A549 (cell line): ENCODE measurements around the gene MTA3. TPM values are rescaled to one million over a fixed set of nuclear protein-coding genes. Genes with fewer than 3 reads are reported as not detected.

Experiments used
- ATAC-seq, 2 experiments: fragments of 200-7000 bp in 1 of 2; fragments of >200 bp in 1 of 2; cut with Nextera tagmentation in 1 of 2; cut with Tn5 transposase in 1 of 2; 3 replicates each; pipeline versions ENCODE4 v1.8.0 to v1.9.1; 2018 to 2020; ENCODE audit warnings: mild to moderate bottlenecking in 1 of 2, moderate library complexity in 1 of 2
- CTCF ChIA-PET: fragments of 300-600 bp; sonication (Branson Sonifier 250); formaldehyde crosslinking; extraction: SDS; loops from one replicate; lab custom pipeline; 2021; ENCODE audit warnings: antibody characterized with exemption, inconsistent platforms; lab: Yijun Ruan, JAX
- POLR2A ChIA-PET: fragments of 350-600 bp; formaldehyde crosslinking; extraction: SDS; loops from one replicate; lab custom pipeline; 2021; ENCODE audit warnings: antibody characterized with exemption, inconsistent platforms; lab: Yijun Ruan, JAX
- DNase-seq, 2 experiments: peaks; one replicate each; pipeline versions ENCODE4 v3.0.0 to v3.0.0-alpha.2; 2011 to 2016; ENCODE audit warnings: low read depth in 1 of 2, low spot score in 1 of 2
- FAIRE-seq: peaks from 2 replicates; lab custom pipeline; 2011; peaks lifted over from hg19 to GRCh38; lab: Jason Lieb, UNC
- H3K27ac ChIP-seq, 2 experiments: fragments of >200 bp; sonication (Bioruptor Twin); formaldehyde crosslinking; 3 replicates each; pipeline ENCODE4 v1.5.1; 2016 to 2017
- H3K4me1 ChIP-seq: fragments of >200 bp; sonication (Bioruptor Twin); formaldehyde crosslinking; 3 replicates; pipeline ENCODE4 v1.6.1; 2016
- H3K4me2 ChIP-seq: fragments of >200 bp; sonication (Bioruptor Twin); formaldehyde crosslinking; 3 replicates; pipeline ENCODE4 v1.6.1; 2016
- H3K4me3 ChIP-seq: fragments of >200 bp; sonication (Bioruptor Twin); formaldehyde crosslinking; 3 replicates; pipeline ENCODE4 v1.5.1; 2016
- H3K9me3 ChIP-seq: fragments of >200 bp; sonication (Bioruptor Twin); formaldehyde crosslinking; 3 replicates; pipeline ENCODE4 v1.6.1; 2016
- BHLHE40 ChIP-seq: IDR thresholded peaks from 2 replicates; pipeline ENCODE4 v1.6.1; 2012; ENCODE audit warnings: low read depth, low read length, inconsistent platforms
- CBX2 ChIP-seq: fragments of 200-600 bp; sonication (generic); IDR thresholded peaks from 2 replicates; pipeline ENCODE4 v1.6.1; 2016; ENCODE audit warnings: low read depth, mild to moderate bottlenecking, borderline replicate concordance
- CBX8 ChIP-seq: fragments of 200-600 bp; sonication (generic); IDR thresholded peaks from 2 replicates; pipeline ENCODE4 v1.6.1; 2016
- ESRRA ChIP-seq: fragments of 150-350 bp; IDR thresholded peaks from 2 replicates; pipeline ENCODE4 v1.6.1; 2014; ENCODE audit warnings: mild to moderate bottlenecking, low read length, borderline replicate concordance
- FOXS1 ChIP-seq: fragments of 250-450 bp; sonication (Bioruptor Pico); IDR thresholded peaks from 2 replicates; pipeline ENCODE4 v1.5.0; 2020; ENCODE audit warnings: mild to moderate bottlenecking, moderate library complexity
- GATA3 ChIP-seq: IDR thresholded peaks from 2 replicates; pipeline ENCODE4 v1.6.1; 2012; ENCODE audit warnings: borderline replicate concordance
- HOXA7 ChIP-seq: fragments of 250-450 bp; sonication (Bioruptor Pico); IDR thresholded peaks from 2 replicates; pipeline ENCODE4 v1.5.0; 2020; ENCODE audit warnings: mild to moderate bottlenecking, moderate library complexity
- KDM1A ChIP-seq: fragments of 200-600 bp; sonication (generic); IDR thresholded peaks from 2 replicates; pipeline ENCODE4 v1.6.1; 2016; ENCODE audit warnings: low read depth, mild to moderate bottlenecking
- NFE2L2 ChIP-seq: fragments of 150-350 bp; conservative IDR thresholded peaks from 2 replicates; pipeline ENCODE4 v1.6.1; 2014; ENCODE audit warnings: low read length
- RAD21 ChIP-seq, 2 experiments: fragments of >200 bp in 1 of 2; sonication (Bioruptor Twin) in 1 of 2; formaldehyde crosslinking in 1 of 2; IDR thresholded peaks in 1 of 2; conservative IDR thresholded peaks in 1 of 2; 2 replicates in 1 of 2; 3 replicates in 1 of 2; pipeline ENCODE4 v1.6.1; 2012 to 2018; ENCODE audit warnings: inconsistent platforms in 1 of 2
- RCOR1 ChIP-seq: fragments of 150-350 bp; IDR thresholded peaks from 2 replicates; pipeline ENCODE4 v1.6.1; 2014; ENCODE audit warnings: antibody characterized with exemption, low read length, low read depth
- SMC3 ChIP-seq: fragments of >200 bp; sonication (Bioruptor Twin); formaldehyde crosslinking; IDR thresholded peaks from 3 replicates; pipeline ENCODE4 v1.6.1; 2018; ENCODE audit warnings: inconsistent platforms
- SREBF2 ChIP-seq: fragments of 450-650 bp; IDR thresholded peaks from 2 replicates; pipeline ENCODE4 v1.6.1; 2014; ENCODE audit warnings: mild to moderate bottlenecking, moderate library complexity
- TP53 ChIP-seq: fragments of 250-450 bp; sonication (Bioruptor Pico); IDR thresholded peaks from 2 replicates; pipeline ENCODE4 v1.5.0; 2021; ENCODE audit warnings: mild to moderate bottlenecking, moderate library complexity
- ZFP36 ChIP-seq: fragments of 450-650 bp; IDR thresholded peaks from 2 replicates; pipeline ENCODE4 v1.6.1; 2014; ENCODE audit warnings: borderline replicate concordance; ENCODE audit not compliant: partially characterized antibody
- ZSCAN20 ChIP-seq: fragments of 250-450 bp; sonication (Bioruptor Pico); IDR thresholded peaks from 2 replicates; pipeline ENCODE4 v1.8.0; 2022; ENCODE audit warnings: mild to moderate bottlenecking, moderate library complexity
- WGBS: methylation state at CpG from one replicate; pipeline ENCODE4 v1.1.6; 2017; ENCODE audit errors: missing lambda C conversion rate; 5-methylcytosine and 5-hydroxymethylcytosine counted together
- polyA plus RNA-seq, 4 experiments: library from polyadenylated mRNA; depleted of rRNA in 3 of 4; stranded (reverse); fragments of >200 nt; fragmentation: RNase III in 1 of 4; extraction: RNeasy Plus Mini Kit Qiagen cat#74134 plus additional on column Dnase treatment in 1 of 4; gene quantifications; 2 replicates in 3 of 4; 3 replicates in 1 of 4; pipeline ENCODE4 v1.2.3, GENCODE V29; 2011 to 2017
- TF ChIP-seq, protein P1 (sequence below): fragments of 250-450 bp; sonication (Bioruptor Pico); IDR thresholded peaks from 2 replicates; pipeline ENCODE4 v1.5.0; 2020; ENCODE audit warnings: low read depth, mild to moderate bottlenecking, moderate library complexity
- TF ChIP-seq, protein P2 (sequence below): fragments of 450-650 bp; IDR thresholded peaks from 2 replicates; pipeline ENCODE4 v1.6.1; 2014; ENCODE audit warnings: antibody characterized with exemption
- TF ChIP-seq, protein P3 (sequence below): fragments of >200 bp; sonication (Bioruptor Twin); formaldehyde crosslinking; IDR thresholded peaks from 3 replicates; pipeline ENCODE4 v1.5.1; 2016
- TF ChIP-seq, protein P4 (sequence below): fragments of >200 bp; sonication (Bioruptor Twin); formaldehyde crosslinking; IDR thresholded peaks from 2 replicates; pipeline ENCODE4 v1.6.1; 2016

Gene MTA3
- polyA plus RNA-seq, 2 of the 4 experiments (the other 2 are of a cell fraction), result 49.3 to 74.1 TPM

DNA sequence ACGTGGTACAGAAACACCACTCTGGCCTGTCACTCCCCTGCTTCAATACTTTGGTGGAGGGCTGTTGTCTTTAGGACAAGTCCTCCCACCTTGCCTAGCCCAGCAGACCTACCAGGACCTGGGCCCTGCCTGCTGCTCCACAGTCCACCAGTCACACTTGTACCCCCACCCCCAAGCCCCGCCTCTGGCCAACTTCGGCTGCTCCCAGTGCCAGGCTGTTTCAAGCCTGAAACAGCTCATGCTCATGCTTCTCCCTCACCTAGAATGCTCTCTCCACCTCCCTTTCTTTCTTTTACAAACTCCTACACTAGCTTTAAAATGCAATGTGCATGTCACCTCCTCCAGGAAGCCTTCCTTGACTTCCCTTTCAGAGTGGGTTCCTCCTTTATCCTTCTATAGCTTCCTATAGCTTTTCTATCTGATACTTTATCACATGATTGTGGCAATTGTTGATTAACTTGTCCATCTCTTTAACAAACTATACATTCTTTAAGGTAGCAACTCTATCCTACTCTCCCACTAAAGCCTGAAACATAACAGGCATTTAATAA is 200.3 kb downstream of the MTA3 start:
- ATAC-seq, result no peak
- ChIA-PET POLR2A (no interaction called here), CTCF (interaction anchor here (0.8 to 2.0 kb wide), 3 partner anchors 17 to 61 kb away, joined by 3 to 4 read pairs (median 4); no protein-coding TSS in a partner anchor)
- Histone ChIP-seq H3K4me3 (no peak overlapping the region), H3K4me2 (no peak overlapping the region), H3K4me1 (no peaks in the 10 kb centered on the region), H3K27ac (no peak overlapping the region), H3K9me3 (no peaks in the 10 kb centered on the region)
- no peak for FAIRE-seq
- no peak for DNase-seq
- WGBS, result 77% methylated on average over 3 of the region's 3 CpGs
- TF ChIP-seq ZFP36 (peak; percentile 96), ESRRA (no peak)

DNA sequence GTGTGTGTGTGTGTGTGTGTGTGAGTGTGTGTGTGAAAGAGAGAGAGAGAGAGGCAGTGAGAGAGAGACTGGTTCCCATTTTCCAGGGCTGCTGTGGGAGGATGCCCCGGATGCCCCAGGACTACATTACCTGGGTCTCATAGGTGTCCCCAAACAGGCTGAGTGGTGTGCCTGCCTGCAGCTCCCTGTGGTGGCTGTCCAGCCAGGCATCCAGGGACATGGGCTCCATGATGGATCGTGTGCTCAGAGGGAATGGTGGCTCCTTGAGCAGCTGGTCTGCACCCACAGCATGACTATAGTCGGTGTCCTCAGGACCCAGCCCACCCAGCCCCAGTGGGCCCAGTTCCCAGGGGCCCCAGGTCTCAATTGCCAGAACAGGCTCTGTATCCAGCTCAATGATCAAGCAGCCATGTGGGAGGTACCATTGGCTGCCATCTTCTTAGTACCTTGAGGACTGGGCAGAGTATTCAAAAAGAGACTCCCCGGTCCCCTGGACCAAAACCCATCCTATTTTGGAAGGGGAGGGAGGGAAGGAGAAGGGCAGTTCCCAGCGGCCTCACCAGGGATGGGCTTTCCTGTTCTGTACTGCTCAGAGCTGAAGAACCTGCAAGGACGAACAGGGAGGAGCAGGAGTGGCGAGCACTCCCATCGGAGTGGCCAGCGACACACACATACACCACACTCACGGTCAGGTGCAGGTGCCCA is 201.3 kb downstream of the MTA3 start:
- WGBS, result 85% methylated on average over 9 of the region's 10 CpGs
- DNase-seq (no peak), FAIRE-seq (no peak), ATAC-seq (peak in 1 of 2 experiments; percentile 9; a peak in 3 of 6 replicates)
- H3K4me2 ChIP-seq, result no peak overlapping the region
- H3K9me3 ChIP-seq, result no peaks in the 10 kb centered on the region
- H3K4me1 ChIP-seq, result no peaks in the 10 kb centered on the region
- POLR2A ChIA-PET, result interaction anchor here (1.1 kb wide), 1 partner anchor 276 kb away, joined by 4 read pairs; the partner anchor contains the start of gene KCNG3
- H3K4me3 ChIP-seq, result no peak overlapping the region
- CTCF ChIA-PET, result interaction anchor here (0.8 to 2.6 kb wide), 6 partner anchors 15 to 269 kb away, joined by 3 to 9 read pairs (median 4); no protein-coding TSS in a partner anchor
- TF ChIP-seq, protein P1, sequence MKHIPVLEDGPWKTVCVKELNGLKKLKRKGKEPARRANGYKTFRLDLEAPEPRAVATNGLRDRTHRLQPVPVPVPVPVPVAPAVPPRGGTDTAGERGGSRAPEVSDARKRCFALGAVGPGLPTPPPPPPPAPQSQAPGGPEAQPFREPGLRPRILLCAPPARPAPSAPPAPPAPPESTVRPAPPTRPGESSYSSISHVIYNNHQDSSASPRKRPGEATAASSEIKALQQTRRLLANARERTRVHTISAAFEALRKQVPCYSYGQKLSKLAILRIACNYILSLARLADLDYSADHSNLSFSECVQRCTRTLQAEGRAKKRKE, result no peak
- no peak for TF ChIP-seq HOXA7 (CRISPR knock-in tag)
- TF ChIP-seq SREBF2, result no peak
- no peak for TF ChIP-seq SMC3
- no peak for TF ChIP-seq GATA3
- TF ChIP-seq, protein P2, sequence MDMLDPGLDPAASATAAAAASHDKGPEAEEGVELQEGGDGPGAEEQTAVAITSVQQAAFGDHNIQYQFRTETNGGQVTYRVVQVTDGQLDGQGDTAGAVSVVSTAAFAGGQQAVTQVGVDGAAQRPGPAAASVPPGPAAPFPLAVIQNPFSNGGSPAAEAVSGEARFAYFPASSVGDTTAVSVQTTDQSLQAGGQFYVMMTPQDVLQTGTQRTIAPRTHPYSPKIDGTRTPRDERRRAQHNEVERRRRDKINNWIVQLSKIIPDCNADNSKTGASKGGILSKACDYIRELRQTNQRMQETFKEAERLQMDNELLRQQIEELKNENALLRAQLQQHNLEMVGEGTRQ, result no peak
- no peak for TF ChIP-seq ZFP36
- no peak for TF ChIP-seq KDM1A
- TF ChIP-seq ZSCAN20 (CRISPR knock-in tag), result no peak
- TF ChIP-seq, protein P3, sequence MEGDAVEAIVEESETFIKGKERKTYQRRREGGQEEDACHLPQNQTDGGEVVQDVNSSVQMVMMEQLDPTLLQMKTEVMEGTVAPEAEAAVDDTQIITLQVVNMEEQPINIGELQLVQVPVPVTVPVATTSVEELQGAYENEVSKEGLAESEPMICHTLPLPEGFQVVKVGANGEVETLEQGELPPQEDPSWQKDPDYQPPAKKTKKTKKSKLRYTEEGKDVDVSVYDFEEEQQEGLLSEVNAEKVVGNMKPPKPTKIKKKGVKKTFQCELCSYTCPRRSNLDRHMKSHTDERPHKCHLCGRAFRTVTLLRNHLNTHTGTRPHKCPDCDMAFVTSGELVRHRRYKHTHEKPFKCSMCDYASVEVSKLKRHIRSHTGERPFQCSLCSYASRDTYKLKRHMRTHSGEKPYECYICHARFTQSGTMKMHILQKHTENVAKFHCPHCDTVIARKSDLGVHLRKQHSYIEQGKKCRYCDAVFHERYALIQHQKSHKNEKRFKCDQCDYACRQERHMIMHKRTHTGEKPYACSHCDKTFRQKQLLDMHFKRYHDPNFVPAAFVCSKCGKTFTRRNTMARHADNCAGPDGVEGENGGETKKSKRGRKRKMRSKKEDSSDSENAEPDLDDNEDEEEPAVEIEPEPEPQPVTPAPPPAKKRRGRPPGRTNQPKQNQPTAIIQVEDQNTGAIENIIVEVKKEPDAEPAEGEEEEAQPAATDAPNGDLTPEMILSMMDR, result no peak
- no peak for TF ChIP-seq RCOR1
- no peak overlapping the region for H3K27ac ChIP-seq

DNA sequence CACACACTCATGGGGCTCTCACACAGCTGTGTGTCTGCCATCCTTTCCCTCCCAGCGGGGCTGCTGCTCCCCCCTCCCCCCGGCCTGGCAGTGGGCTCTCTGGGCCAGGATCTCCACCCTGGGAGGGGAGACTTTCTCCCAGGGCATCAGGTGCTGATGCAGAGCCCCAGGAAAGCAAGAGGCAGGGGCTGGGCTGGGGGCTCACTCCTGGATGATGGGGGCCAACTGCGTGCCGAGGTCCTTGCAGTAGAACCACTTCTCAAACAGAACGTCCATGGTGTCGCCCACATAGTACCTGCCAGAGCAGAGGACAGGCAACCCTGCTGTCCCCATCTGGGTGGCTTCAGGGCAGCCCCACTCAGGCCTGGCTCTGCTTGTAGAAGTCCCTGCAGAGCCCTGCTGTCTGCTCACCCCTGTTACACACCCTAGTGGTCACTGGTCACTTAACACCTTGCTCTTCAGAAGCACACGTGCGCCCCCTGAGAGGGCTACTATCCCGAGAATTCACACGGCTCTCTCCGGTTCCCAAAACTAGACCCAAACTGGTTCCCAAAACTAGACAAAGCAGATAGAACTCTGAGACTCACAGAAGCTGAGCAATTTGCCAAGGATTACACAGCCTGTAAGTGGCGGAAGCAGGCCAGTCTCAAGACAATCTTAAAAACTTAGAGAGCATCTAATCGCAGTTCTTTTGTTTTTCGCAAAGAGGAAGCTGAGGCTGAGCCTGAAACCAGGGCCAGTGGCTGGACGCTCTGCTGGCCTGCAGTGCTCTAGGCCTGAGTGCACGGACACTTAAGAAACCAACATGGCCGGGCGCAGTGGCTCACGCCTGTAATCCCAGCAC is 202.1 kb downstream of the MTA3 start:
- Histone ChIP-seq H3K4me2 (no peak overlapping the region), H3K4me3 (no peak overlapping the region), H3K4me1 (no peaks in the 10 kb centered on the region), H3K27ac (no peak overlapping the region), H3K9me3 (no peaks in the 10 kb centered on the region)
- DNase-seq (peak; percentile 81 to 85), FAIRE-seq (no peak), ATAC-seq (peak; percentile 78 to 94)
- ChIA-PET CTCF (interaction anchor here (1.5 to 2.6 kb wide), 5 partner anchors 14 to 269 kb away, joined by 4 to 9 read pairs (median 4); no protein-coding TSS in a partner anchor), POLR2A (interaction anchor here (1.1 kb wide), 1 partner anchor 277 kb away, joined by 4 read pairs; the partner anchor contains the start of gene KCNG3)
- WGBS, result 72% methylated on average over 19 of the region's 19 CpGs
- TF ChIP-seq CBX2 (no peak), TP53 (CRISPR knock-in tag) (no peak), ESRRA (no peak), RAD21 (conservative IDR thresholded peaks at IDR 0.05 in 1 of 2, IDR thresholded peaks at IDR 0.05 in 1 of 2) (peak; percentile 39 to 75), CBX8 (no peak), BHLHE40 (no peak), NFE2L2 (no peak), FOXS1 (CRISPR knock-in tag) (no peak), HOXA7 (CRISPR knock-in tag) (no peak), GATA3 (no peak)
- TF ChIP-seq, protein P2, result no peak
- TF ChIP-seq, protein P3, result peak; percentile 58
- TF ChIP-seq, protein P4, sequence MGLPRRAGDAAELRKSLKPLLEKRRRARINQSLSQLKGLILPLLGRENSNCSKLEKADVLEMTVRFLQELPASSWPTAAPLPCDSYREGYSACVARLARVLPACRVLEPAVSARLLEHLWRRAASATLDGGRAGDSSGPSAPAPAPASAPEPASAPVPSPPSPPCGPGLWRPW, result no peak
